Stimulated activated CD8-positive, alpha-beta memory T cell treated with anti-CD3 and anti-CD28 coated beads, Interleukin-12 subunit alpha, Interleukin-12 subunit beta, amount 100 ng/mL, for 4 hours (primary cell): ENCODE results near the gene ADCY9.

Source experiments
- DNase-seq: peaks from one replicate; pipeline ENCODE4 v3.0.0-alpha.2; 2020; ENCODE audit warnings: low read depth

ADCY9 gene

GRCh38 chr16:4123616-4124300 lies 7.5 kb upstream of the ADCY9 start:
- no peak for DNase-seq

DNA sequence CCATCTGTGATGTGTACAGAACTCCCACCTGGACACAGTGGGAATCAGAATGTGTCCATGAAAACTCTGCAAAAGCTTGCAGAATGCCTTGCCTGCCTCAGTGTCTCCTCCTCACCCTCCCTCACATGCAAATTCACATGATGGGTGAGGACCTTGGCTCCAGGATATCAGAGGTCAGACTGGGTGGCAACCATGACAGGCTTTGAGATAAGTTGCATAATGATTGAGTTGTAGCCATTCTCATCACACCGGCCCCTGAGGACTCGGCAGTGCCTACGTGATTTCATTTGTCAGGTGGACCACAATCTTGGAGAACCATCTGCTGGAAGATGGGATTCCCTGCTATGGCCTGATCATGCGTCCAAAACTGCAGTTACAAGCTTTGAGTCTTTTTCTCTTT lies 3.9 kb upstream of the ADCY9 start:
- no peak for DNase-seq

DNA sequence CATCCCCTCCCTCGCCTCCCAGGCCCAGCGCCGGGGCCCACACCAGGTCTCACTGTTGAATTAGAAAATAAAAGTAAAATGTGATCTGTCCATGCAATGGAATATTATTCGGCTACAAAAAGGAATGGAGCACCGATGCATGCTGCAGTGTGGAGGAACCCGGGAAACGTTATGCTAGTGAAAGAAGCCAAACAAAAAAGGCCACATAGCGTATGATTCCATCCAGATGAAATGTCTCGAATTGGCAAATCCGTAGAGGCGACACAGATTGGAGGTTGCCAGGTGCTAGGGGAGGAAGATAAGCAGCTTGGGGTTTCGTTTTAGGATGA lies 972 bp upstream of the ADCY9 start:
- no peak for DNase-seq

DNA sequence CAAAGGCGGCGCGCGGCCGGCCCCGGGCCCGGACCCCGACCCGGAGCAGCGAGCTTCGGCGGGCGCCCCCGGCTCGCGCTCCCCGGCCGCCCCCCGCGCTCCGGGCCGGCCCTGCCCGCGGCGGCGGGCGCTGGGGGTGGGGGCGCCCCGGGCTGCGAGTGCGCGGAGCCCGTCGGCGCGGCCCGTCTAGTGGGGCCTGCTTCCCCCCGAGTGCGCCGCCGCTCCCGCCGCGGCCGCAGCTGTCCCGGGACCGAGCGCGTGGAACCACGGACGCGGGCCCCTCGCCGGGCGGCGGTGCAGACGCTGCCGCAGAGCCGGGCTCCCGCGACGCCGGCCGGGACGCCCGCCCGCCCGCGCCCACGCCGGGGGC lies 308 bp downstream of the ADCY9 start:
- no peak for DNase-seq

DNA sequence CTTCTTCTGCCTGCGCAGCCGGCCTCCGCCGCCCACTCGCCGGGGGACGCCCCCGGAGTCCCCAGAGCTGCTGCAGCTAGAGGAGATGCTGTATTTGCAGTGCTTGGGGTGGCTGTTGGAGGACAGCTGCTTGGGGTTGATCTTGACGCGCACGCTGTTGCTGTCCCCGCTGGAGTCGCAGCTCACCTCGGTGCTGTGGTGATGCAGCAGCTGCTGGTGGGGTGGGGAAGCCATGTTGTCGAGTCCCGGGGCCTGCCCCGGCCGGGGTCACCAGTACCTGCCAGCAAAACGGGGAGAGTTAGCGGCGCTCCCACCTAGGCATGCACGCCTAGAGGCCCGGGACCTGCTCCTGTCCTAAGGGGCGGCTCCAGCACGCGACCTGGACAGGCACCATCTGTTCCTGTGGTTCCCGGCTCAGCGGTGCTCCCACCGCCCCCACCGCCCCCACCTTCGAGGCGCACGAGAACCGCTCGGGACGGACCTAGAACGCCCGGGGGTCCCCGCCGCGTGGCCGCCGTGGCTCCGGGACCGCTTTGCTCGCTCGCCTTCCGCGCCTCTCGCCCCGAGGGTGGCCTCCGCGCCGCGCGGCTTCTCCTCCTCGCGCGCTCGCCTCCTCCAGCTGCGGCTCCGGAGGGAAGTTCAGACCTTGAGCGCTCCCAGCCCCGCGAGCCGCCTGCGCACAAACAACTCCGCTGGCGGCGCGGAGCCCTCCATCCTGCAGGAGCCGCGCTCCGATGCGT lies 863 bp downstream of the ADCY9 start:
- peak; percentile 36 for DNase-seq

- DNase-seq: no peak
Observed at GRCh38 chr16:4114257-4115208, 1.7 kb downstream of the ADCY9 start.

DNA sequence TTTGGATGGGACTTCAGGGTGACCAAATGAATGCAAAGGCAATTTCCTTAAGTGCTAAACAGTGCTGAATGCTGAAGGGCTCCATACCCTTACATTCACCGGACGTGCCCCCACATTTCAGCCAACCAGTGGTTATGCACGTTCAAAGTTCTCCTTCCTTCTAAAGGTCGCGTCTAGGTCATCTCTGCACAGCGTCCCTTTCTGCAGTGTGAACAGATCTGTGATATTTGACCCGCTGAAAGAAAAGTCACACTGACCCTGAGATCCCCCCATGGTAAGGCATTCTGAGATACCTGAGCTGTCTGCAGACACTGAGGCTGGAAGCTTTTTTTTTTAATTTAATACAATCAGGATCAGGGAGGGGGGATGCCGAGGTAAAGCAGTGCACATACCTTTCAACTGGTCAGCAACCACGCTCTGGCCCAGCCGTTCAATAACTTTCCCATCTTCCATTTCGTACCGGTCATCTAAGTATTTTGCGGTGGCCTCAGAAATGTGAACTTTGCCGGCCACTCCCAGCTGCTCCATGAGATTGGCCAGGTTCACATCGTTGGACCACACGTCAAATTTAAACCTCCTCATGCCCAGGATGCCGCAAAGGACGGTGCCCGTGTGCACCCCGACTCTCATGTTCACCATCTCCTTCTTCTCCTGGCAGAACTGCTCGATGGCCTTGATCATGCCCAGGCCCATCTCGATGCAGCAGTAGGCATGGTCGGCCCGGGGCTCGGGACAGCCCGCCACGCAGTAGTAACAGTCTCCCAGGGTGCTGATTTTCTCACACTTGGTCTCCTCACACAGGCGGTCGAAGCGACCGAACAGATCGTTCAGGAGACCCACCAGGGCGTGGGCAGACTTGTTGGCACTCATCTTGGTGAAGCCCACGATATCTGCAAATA lies 2.6 kb downstream of the ADCY9 start:
- no peak for DNase-seq

GRCh38 chr16:4111748-4112696 lies 4.2 kb downstream of the ADCY9 start:
- DNase-seq: no peak

GRCh38 chr16:4110680-4111079 lies 5.6 kb downstream of the ADCY9 start:
- DNase-seq: no peak

- DNase-seq: no peak
Observed at GRCh38 chr16:4110065-4110464, 6.2 kb downstream of the ADCY9 start.

DNA sequence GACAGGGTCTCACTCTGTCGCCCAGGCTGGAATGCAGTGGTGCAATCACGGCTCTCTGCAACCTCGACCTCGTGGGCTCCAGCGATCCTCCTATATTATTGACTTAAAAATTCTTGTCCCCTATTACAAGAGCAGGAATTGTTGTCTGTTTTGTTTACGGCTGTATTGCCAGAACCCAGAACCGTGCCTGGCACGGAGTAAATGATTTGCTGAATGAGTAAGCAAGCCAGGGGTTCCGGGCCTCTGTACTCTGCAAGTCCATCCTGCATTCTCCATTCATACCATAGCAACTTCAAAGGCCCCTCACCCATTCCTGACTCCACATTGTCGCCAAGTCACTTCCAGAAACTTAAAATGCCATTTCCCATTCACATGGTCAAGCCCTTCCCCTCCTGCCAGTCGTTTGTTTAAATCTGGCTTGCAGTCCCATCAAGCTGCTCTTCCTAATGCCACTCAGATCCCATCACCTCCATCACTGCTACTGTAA lies 6.9 kb downstream of the ADCY9 start:
- DNase-seq: no peak

- DNase-seq: no peak
Observed at GRCh38 chr16:4106516-4106915, 9.7 kb downstream of the ADCY9 start.

GRCh38 chr16:4105848-4106247 lies 10.4 kb downstream of the ADCY9 start:
- no peak for DNase-seq

GRCh38 chr16:4103745-4104144 lies 12.5 kb downstream of the ADCY9 start:
- DNase-seq: no peak

- no peak for DNase-seq
Observed at GRCh38 chr16:4101421-4102219, 14.6 kb downstream of the ADCY9 start.

DNA sequence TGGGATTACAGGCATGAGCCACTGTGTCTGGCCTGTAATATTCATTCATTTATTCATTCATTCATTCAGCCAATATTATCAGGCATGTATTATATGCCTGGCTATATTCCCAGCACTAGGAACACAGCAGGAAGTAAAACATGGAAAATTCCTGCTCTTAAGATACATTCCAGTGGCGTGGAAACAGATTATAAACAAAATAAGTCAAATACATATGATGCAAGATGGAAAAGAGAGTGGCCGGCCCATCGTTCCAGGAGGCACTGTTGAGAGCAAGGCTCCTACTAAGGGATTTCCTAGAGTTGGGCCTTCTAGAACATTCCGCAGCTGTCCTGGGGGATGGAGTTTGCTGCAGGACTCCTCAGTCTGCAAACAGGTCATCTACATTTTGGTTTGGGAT lies 17.7 kb downstream of the ADCY9 start:
- DNase-seq: no peak

GRCh38 chr16:4097826-4098240 lies 18.4 kb downstream of the ADCY9 start:
- DNase-seq: no peak

- no peak for DNase-seq
Observed at GRCh38 chr16:4096509-4096908, 19.7 kb downstream of the ADCY9 start.

DNA sequence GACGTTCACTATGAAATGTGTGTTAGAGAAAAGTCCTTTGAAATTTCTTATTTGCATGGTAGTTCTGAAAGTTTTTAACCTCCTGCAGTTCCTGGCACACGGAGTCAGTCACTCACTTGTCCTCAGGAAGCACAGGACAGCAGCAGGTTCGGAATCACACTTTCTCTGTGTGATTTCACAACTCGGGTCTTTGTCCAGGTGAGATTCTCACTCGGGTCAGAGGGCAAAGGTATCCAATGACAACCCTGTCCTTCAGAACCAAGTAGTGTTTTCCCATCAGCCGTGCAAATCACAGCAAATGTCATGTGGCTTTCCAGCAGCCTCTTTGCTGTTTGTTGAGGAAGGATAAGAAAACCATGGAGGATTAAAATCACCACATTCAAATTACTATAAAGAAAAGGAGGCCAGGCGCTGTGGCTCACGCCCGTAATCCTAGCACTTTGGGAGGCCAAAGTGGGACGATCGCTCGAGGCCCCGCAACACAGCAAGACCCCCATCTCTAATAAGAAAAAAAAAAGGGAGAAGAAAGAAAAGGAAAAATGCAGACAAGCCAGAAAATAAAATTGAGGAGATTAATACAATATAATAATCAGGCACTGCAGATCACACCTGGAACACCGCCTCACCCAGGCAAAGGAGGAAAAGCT lies 22.0 kb downstream of the ADCY9 start:
- no peak for DNase-seq
